Keratinocyte (primary cell): ENCODE measurements around the gene XPO4. TPM values are rescaled to one million over a fixed set of nuclear protein-coding genes. Genes with fewer than 3 reads are reported as not detected.

Source experiments
- DNase-seq: peaks from one replicate; pipeline ENCODE4 v3.0.0-alpha.2; 2011; ENCODE audit warnings: low read depth, missing footprints, low spot score
- FAIRE-seq: peaks from 2 replicates; lab custom pipeline; 2011; peaks lifted over from hg19 to GRCh38; lab: Jason Lieb, UNC
- H2AFZ ChIP-seq: 2 replicates; pipeline ENCODE4 v1.6.0; 2012; ENCODE audit warnings: low read length, control low read depth, inconsistent platforms; ENCODE audit not compliant: control insufficient read depth
- H3K27ac ChIP-seq: 2 replicates; pipeline ENCODE4 v1.5.1; 2011; ENCODE audit warnings: low read length; ENCODE audit not compliant: control insufficient read depth, insufficient read depth
- H3K27me3 ChIP-seq: 3 replicates; pipeline ENCODE4 v1.6.0; 2011; ENCODE audit warnings: low read length; ENCODE audit not compliant: control insufficient read depth, insufficient read depth; ENCODE audit errors: extremely low read depth
- H3K36me3 ChIP-seq, 2 experiments: 2 replicates in 1 of 2; 3 replicates in 1 of 2; pipeline ENCODE4 v1.5.1; 2011; ENCODE audit warnings: low read length in 2 of 2, mild to moderate bottlenecking in 1 of 2; ENCODE audit not compliant: control insufficient read depth in 2 of 2, insufficient read depth in 2 of 2; ENCODE audit errors: extremely low read depth in 1 of 2
- H3K4me1 ChIP-seq: 3 replicates; pipeline ENCODE4 v1.5.1; 2011; ENCODE audit warnings: low read length; ENCODE audit not compliant: control insufficient read depth, insufficient read depth; ENCODE audit errors: extremely low read depth
- H3K4me2 ChIP-seq: 3 replicates; pipeline ENCODE4 v1.6.0; 2011; ENCODE audit warnings: low read depth, low read length; ENCODE audit not compliant: control insufficient read depth, insufficient read depth; ENCODE audit errors: extremely low read depth
- H3K4me3 ChIP-seq, 3 experiments: fragments of 200-600 bp in 1 of 3; sonication (generic) in 1 of 3; 2 replicates in 2 of 3; 3 replicates in 1 of 3; pipeline ENCODE4 v1.5.1; 2011 to 2016; ENCODE audit warnings: low read length in 3 of 3, mild to moderate bottlenecking in 3 of 3, control low read depth in 2 of 3, inconsistent platforms in 1 of 3, low read depth in 1 of 3, mixed read lengths in 1 of 3, mixed run types in 1 of 3, moderate library complexity in 1 of 3; ENCODE audit not compliant: control insufficient read depth in 2 of 3, insufficient read depth in 2 of 3; ENCODE audit errors: extremely low read depth in 1 of 3
- H3K79me2 ChIP-seq: 2 replicates; pipeline ENCODE4 v1.6.0; 2012; ENCODE audit warnings: low read length; ENCODE audit not compliant: control insufficient read depth, insufficient read depth
- H3K9ac ChIP-seq: 3 replicates; pipeline ENCODE4 v1.6.0; 2011; ENCODE audit warnings: low read length; ENCODE audit not compliant: control insufficient read depth, insufficient read depth; ENCODE audit errors: extremely low read depth
- H3K9me1 ChIP-seq: 3 replicates; pipeline ENCODE4 v1.6.0; 2011; ENCODE audit warnings: low read length; ENCODE audit not compliant: control insufficient read depth, insufficient read depth; ENCODE audit errors: extremely low read depth
- H3K9me3 ChIP-seq: 2 replicates; pipeline ENCODE4 v1.5.1; 2012; ENCODE audit warnings: low read depth, low read length; ENCODE audit not compliant: control insufficient read depth
- H4K20me1 ChIP-seq: 3 replicates; pipeline ENCODE4 v1.6.0; 2011; ENCODE audit warnings: low read length; ENCODE audit not compliant: control insufficient read depth, insufficient read depth; ENCODE audit errors: extremely low read depth
- CTCF ChIP-seq, 3 experiments: IDR thresholded peaks in 1 of 3; conservative IDR thresholded peaks in 1 of 3; optimal IDR thresholded peaks in 1 of 3; 2 replicates in 2 of 3; 3 replicates in 1 of 3; pipeline versions ENCODE3 to v1.5.1; 2011; ENCODE audit warnings: low read length in 3 of 3, mild to moderate bottlenecking in 3 of 3, moderate library complexity in 2 of 3, control low read depth in 1 of 3, inconsistent platforms in 1 of 3; ENCODE audit not compliant: insufficient read depth in 2 of 3; ENCODE audit errors: extremely low read depth in 1 of 3
- EZH2 ChIP-seq: IDR thresholded peaks from one replicate; pipeline ENCODE4 v1.6.1; 2012; ENCODE audit warnings: inconsistent platforms, mild to moderate bottlenecking, low read length, moderate library complexity
- dilution Hi-C: fragments of 300-500 bp; cut with MboI; formaldehyde crosslinking; loops from one replicate; pipeline ENCODE4 v1.7.0; 2020; ENCODE audit warnings: low sequenced_read_pairs; ENCODE audit not compliant: extremely low pct_ligation_motif_present
- polyA plus RNA-seq, 5 experiments: library from polyadenylated mRNA; depleted of rRNA in 3 of 5; stranded (reverse) in 3 of 5; stranded (forward) in 1 of 5; unstranded in 1 of 5; fragments of >200 nt; gene quantifications; 1 replicate in 1 of 5; 2 replicates in 3 of 5; 3 replicates in 1 of 5; pipeline versions ENCODE4 v1.2.1 to v1.2.3, GENCODE V29; 2011 to 2012; ENCODE audit warnings: missing spikeins in 2 of 5, low read depth in 1 of 5, low replicate concordance in 1 of 5

The XPO4 gene
- polyA plus RNA-seq, 1 donor (not counting 4 experiments of a cell fraction or from before 2014, with no cell fraction given): 16.5 TPM

- no peak for FAIRE-seq
- dilution Hi-C loops: no loop called here
These were observed 162.5 kb downstream of the XPO4 start for GRCh38 chr13:20740021-20740420.

GRCh38 chr13:20738616-20739015 is 163.9 kb downstream of the XPO4 start:
- dilution Hi-C loops: no loop called here
- no peak overlapping the region for H2AFZ ChIP-seq
- FAIRE-seq (peak; percentile 17), DNase-seq (no peak)
- H4K20me1 ChIP-seq: no peaks in the 10 kb centered on the region
- no peaks in the 10 kb centered on the region for H3K4me1 ChIP-seq
- no peaks in the 10 kb centered on the region for H3K79me2 ChIP-seq
- H3K9me3 ChIP-seq: no peaks in the 10 kb centered on the region
- H3K9me1 ChIP-seq: no peaks in the 10 kb centered on the region
- no peak overlapping the region for H3K4me2 ChIP-seq
- no peaks in the 10 kb centered on the region for H3K27me3 ChIP-seq
- no peak overlapping the region for H3K27ac ChIP-seq
- no peak overlapping the region for H3K4me3 ChIP-seq
- H3K36me3 ChIP-seq: no peaks in the 10 kb centered on the region
- no peak for TF ChIP-seq EZH2
- no peak for TF ChIP-seq CTCF (optimal IDR thresholded peaks at IDR 0.05 in 1 of 3, IDR thresholded peaks at IDR 0.05 in 1 of 3, conservative IDR thresholded peaks at IDR 0.05 in 1 of 3; ENCODE audit: extremely low read depth in 1 of 3, insufficient read depth in 2 of 3, low read length in 3 of 3)
- H3K9ac ChIP-seq: no peak overlapping the region

More at GRCh38 chr13:20740021-20740420, 162.5 kb downstream of the XPO4 start:
- Histone ChIP-seq H3K79me2 (no peaks in the 10 kb centered on the region), H2AFZ (no peak overlapping the region), H3K27ac (no peak overlapping the region), H3K9me1 (no peaks in the 10 kb centered on the region), H3K27me3 (no peaks in the 10 kb centered on the region), H3K9me3 (no peaks in the 10 kb centered on the region), H3K9ac (no peak overlapping the region), H3K36me3 (no peaks in the 10 kb centered on the region), H3K4me2 (no peak overlapping the region), H3K4me3 (no peak overlapping the region), H4K20me1 (no peaks in the 10 kb centered on the region), H3K4me1 (no peaks in the 10 kb centered on the region)
- TF ChIP-seq CTCF (optimal IDR thresholded peaks at IDR 0.05 in 1 of 3, IDR thresholded peaks at IDR 0.05 in 1 of 3, conservative IDR thresholded peaks at IDR 0.05 in 1 of 3; ENCODE audit: extremely low read depth in 1 of 3, insufficient read depth in 2 of 3, low read length in 3 of 3): no peak
- no peak for DNase-seq
